ENCODE results near the gene AMIGO1. TPM values are rescaled to one million over a fixed set of nuclear protein-coding genes. Genes with fewer than 3 reads are reported as not detected.

The AMIGO1 gene
- total RNA-seq, 1 experiment from 2014 or later = 1.5 TPM

- Mint-ChIP-seq H3K9me3 (ENCODE audit: unreplicated experiment) (no peaks in the 10 kb centered on the region), H3K27me3 (ENCODE audit: insufficient read depth, unreplicated experiment) (peaks cover 13% of the 10 kb centered on the region), H3K36me3 (ENCODE audit: insufficient read depth, unreplicated experiment) (no peaks in the 10 kb centered on the region), H3K27ac (ENCODE audit: unreplicated experiment) (no peak overlapping the region), H3K4me3 (ENCODE audit: unreplicated experiment) (peak overlapping the region; percentile 22), H3K4me1 (ENCODE audit: low read depth, unreplicated experiment) (peaks cover 10% of the 10 kb centered on the region)
- CTCF ChIA-PET = no interaction called here
- no TSS peak for BruUV-seq (replicated peaks)
- intact Hi-C loops (cut with micrococcal nuclease; ENCODE audit: unreplicated experiment) = no loop called here
- DNase-seq = no peak
- H3K36me3 ChIP-seq (ENCODE audit: control insufficient read depth, insufficient read depth, low read length) = no peaks in the 10 kb centered on the region
- POLR2A ChIA-PET = no interaction called here
- no peaks in the 10 kb centered on the region for H3K9me3 ChIP-seq
- H3K27me3 ChIP-seq (replicated peaks; ENCODE audit: control insufficient read depth, insufficient read depth, low read length) = no peaks in the 10 kb centered on the region; the same call in 1 of the 2 replicates
- TF ChIP-seq, protein P1, sequence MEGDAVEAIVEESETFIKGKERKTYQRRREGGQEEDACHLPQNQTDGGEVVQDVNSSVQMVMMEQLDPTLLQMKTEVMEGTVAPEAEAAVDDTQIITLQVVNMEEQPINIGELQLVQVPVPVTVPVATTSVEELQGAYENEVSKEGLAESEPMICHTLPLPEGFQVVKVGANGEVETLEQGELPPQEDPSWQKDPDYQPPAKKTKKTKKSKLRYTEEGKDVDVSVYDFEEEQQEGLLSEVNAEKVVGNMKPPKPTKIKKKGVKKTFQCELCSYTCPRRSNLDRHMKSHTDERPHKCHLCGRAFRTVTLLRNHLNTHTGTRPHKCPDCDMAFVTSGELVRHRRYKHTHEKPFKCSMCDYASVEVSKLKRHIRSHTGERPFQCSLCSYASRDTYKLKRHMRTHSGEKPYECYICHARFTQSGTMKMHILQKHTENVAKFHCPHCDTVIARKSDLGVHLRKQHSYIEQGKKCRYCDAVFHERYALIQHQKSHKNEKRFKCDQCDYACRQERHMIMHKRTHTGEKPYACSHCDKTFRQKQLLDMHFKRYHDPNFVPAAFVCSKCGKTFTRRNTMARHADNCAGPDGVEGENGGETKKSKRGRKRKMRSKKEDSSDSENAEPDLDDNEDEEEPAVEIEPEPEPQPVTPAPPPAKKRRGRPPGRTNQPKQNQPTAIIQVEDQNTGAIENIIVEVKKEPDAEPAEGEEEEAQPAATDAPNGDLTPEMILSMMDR (IDR thresholded peaks at IDR 0.05; ENCODE audit: insufficient read depth in 1 of 2, low read depth in 1 of 2, low read length in 1 of 2, severe bottlenecking in 1 of 2, unreplicated experiment in 1 of 2) = no peak
- H3K4me1 ChIP-seq = no peaks in the 10 kb centered on the region
- no peak overlapping the region for H3K4me3 ChIP-seq (ENCODE audit: low read depth, low read length)
Observed at GRCh38 chr1:109467301-109467777, 42.2 kb downstream of the AMIGO1 start.

- ChIA-PET POLR2A (no interaction called here), CTCF (no interaction called here)
- Mint-ChIP-seq H3K4me3 (ENCODE audit: unreplicated experiment) (peak within 1 kb of the TSS; percentile 64), H3K27ac (ENCODE audit: unreplicated experiment) (no peak within 1 kb of the TSS), H3K36me3 (ENCODE audit: insufficient read depth, unreplicated experiment) (no peaks in the 10 kb centered on the region), H3K9me3 (ENCODE audit: unreplicated experiment) (no peaks in the 10 kb centered on the region), H3K4me1 (ENCODE audit: low read depth, unreplicated experiment) (peaks cover 10% of the 10 kb centered on the region), H3K27me3 (ENCODE audit: insufficient read depth, unreplicated experiment) (peaks cover 18% of the 10 kb centered on the region)
- Histone ChIP-seq H3K4me3 (ENCODE audit: low read depth, low read length) (peak within 1 kb of the TSS; percentile 47), H3K9me3 (no peaks in the 10 kb centered on the region), H3K27me3 (replicated peaks; ENCODE audit: control insufficient read depth, insufficient read depth, low read length) (no peaks in the 10 kb centered on the region; the same call in 1 of the 2 replicates), H3K36me3 (ENCODE audit: control insufficient read depth, insufficient read depth, low read length) (no peaks in the 10 kb centered on the region), H3K4me1 (no peaks in the 10 kb centered on the region)
- BruUV-seq (replicated peaks) = no TSS peak
- TF ChIP-seq, protein P1 (IDR thresholded peaks at IDR 0.05; ENCODE audit: insufficient read depth in 1 of 2, low read depth in 1 of 2, low read length in 1 of 2, severe bottlenecking in 1 of 2, unreplicated experiment in 1 of 2) = no peak
- peak in 1 of 2 experiments; percentile 43 for DNase-seq
- intact Hi-C loops (cut with micrococcal nuclease; ENCODE audit: unreplicated experiment) = no loop called here
Observed at GRCh38 chr1:109466452-109467300, 42.9 kb downstream of the AMIGO1 start, which contains the start of gene SYPL2. Gene SYPL2 (plus strand): TSS chr1:109466546. CDS start chr1:109466844, 298 bp downstream.

- Mint-ChIP-seq H3K4me3 (ENCODE audit: unreplicated experiment) (peak overlapping the region; percentile 64), H3K27ac (ENCODE audit: unreplicated experiment) (no peak overlapping the region), H3K9me3 (ENCODE audit: unreplicated experiment) (no peaks in the 10 kb centered on the region), H3K4me1 (ENCODE audit: low read depth, unreplicated experiment) (peaks cover 10% of the 10 kb centered on the region), H3K27me3 (ENCODE audit: insufficient read depth, unreplicated experiment) (peaks cover 18% of the 10 kb centered on the region), H3K36me3 (ENCODE audit: insufficient read depth, unreplicated experiment) (no peaks in the 10 kb centered on the region)
- no TSS peak for BruUV-seq (replicated peaks)
- no peaks in the 10 kb centered on the region for H3K9me3 ChIP-seq
- ChIA-PET POLR2A (no interaction called here), CTCF (no interaction called here)
- no peak for DNase-seq
- no peaks in the 10 kb centered on the region; the same call in 1 of the 2 replicates for H3K27me3 ChIP-seq (replicated peaks; ENCODE audit: control insufficient read depth, insufficient read depth, low read length)
- H3K4me1 ChIP-seq = no peaks in the 10 kb centered on the region
- intact Hi-C loops (cut with micrococcal nuclease; ENCODE audit: unreplicated experiment) = no loop called here
- TF ChIP-seq, protein P1 (IDR thresholded peaks at IDR 0.05; ENCODE audit: insufficient read depth in 1 of 2, low read depth in 1 of 2, low read length in 1 of 2, severe bottlenecking in 1 of 2, unreplicated experiment in 1 of 2) = no peak
- H3K36me3 ChIP-seq (ENCODE audit: control insufficient read depth, insufficient read depth, low read length) = no peaks in the 10 kb centered on the region
- H3K4me3 ChIP-seq (ENCODE audit: low read depth, low read length) = peak overlapping the region; percentile 47
Observed at GRCh38 chr1:109466125-109466451, 43.4 kb downstream of the AMIGO1 start.

Measured in Caco-2 (cell line).